OCI-LY7 (cell line): ENCODE results near the gene DOK7. TPM values are rescaled to one million over a fixed set of nuclear protein-coding genes. Genes with fewer than 3 reads are reported as not detected.

Source experiments
- BruUV-seq: library from RNA; stranded (reverse); fragments of 400-500 nt; replicated peaks from 2 replicates; lab custom pipeline; 2021; lab: Mats Ljungman, UMichigan
- CTCF ChIA-PET: fragments of 300-600 bp; sonication (Branson Sonifier 250); formaldehyde crosslinking; loops from one replicate; lab custom pipeline; 2022; ENCODE audit warnings: antibody characterized with exemption; ENCODE audit not compliant: unreplicated experiment; lab: Charles Lee
- POLR2A ChIA-PET: fragments of 300-600 bp; sonication (Branson Sonifier 250); formaldehyde crosslinking; loops from one replicate; lab custom pipeline; 2022; ENCODE audit warnings: antibody characterized with exemption; lab: Charles Lee
- DNase-seq: peaks from one replicate; pipeline ENCODE4 v3.0.0-alpha.2; 2015; ENCODE audit warnings: low spot score
- H2AFZ ChIP-seq: fragments of 200-600 bp; sonication (generic), shearing (Covaris generic); 2 replicates; pipeline ENCODE4 v1.6.1; 2014; ENCODE audit warnings: mild to moderate bottlenecking, antibody characterized with exemption, low read length, moderate library complexity
- H3K27ac ChIP-seq: fragments of 200-600 bp; sonication (generic); 2 replicates; pipeline ENCODE4 v1.5.1; 2014; ENCODE audit warnings: mixed run types, low read depth, mild to moderate bottlenecking, moderate library complexity, low read length, inconsistent platforms; ENCODE audit not compliant: poor library complexity, severe bottlenecking
- H3K36me3 ChIP-seq: fragments of 200-600 bp; sonication (generic); 2 replicates; pipeline ENCODE4 v1.6.1; 2014; ENCODE audit warnings: mild to moderate bottlenecking, antibody characterized with exemption, low read length, moderate library complexity, mixed read lengths; ENCODE audit not compliant: insufficient read depth
- H3K4me1 ChIP-seq: fragments of 200-600 bp; sonication (generic); 2 replicates; pipeline ENCODE4 v1.5.1; 2014; ENCODE audit warnings: mild to moderate bottlenecking, low read length; ENCODE audit not compliant: insufficient read depth, poor library complexity, severe bottlenecking
- H3K4me2 ChIP-seq: fragments of 200-600 bp; sonication (generic); 2 replicates; pipeline ENCODE4 v1.6.1; 2014; ENCODE audit warnings: mild to moderate bottlenecking, low read length
- H3K4me3 ChIP-seq: fragments of 200-600 bp; sonication (generic); 2 replicates; pipeline ENCODE4 v1.5.1; 2014; ENCODE audit warnings: mild to moderate bottlenecking, low read depth, low read length; ENCODE audit not compliant: poor library complexity, severe bottlenecking
- H3K79me2 ChIP-seq: fragments of 200-600 bp; sonication (generic); 2 replicates; pipeline ENCODE4 v1.6.1; 2016; ENCODE audit warnings: low read depth, mild to moderate bottlenecking, low read length, moderate library complexity, mixed read lengths; ENCODE audit not compliant: insufficient read depth
- H3K9me2 ChIP-seq: fragments of 200-600 bp; sonication (generic); 2 replicates; pipeline ENCODE4 v1.6.1; 2016; ENCODE audit warnings: mild to moderate bottlenecking, low read length, mixed read lengths; ENCODE audit not compliant: insufficient read depth
- H3K9me3 ChIP-seq: fragments of 200-600 bp; sonication (generic); 2 replicates; pipeline ENCODE4 v1.6.1; 2014; ENCODE audit warnings: mild to moderate bottlenecking, mixed run types, low read length, mixed read lengths
- H4K20me1 ChIP-seq: fragments of 200-600 bp; sonication (generic); 2 replicates; pipeline ENCODE4 v1.6.1; 2014; ENCODE audit warnings: mild to moderate bottlenecking, antibody characterized with exemption, low read length, moderate library complexity, mixed read lengths; ENCODE audit not compliant: insufficient read depth
- CTCF ChIP-seq: fragments of 200-600 bp; sonication (generic); conservative IDR thresholded peaks from 2 replicates; pipeline ENCODE4 v1.5.1; 2014; ENCODE audit warnings: mild to moderate bottlenecking, antibody characterized with exemption, low read length, moderate library complexity, mixed read lengths
- EZH2phosphoT487 ChIP-seq: fragments of 200-600 bp; sonication (generic); IDR thresholded peaks from 2 replicates; pipeline ENCODE4 v1.6.1; 2018; ENCODE audit warnings: low read depth, borderline replicate concordance, mild to moderate bottlenecking, mixed run types, antibody characterized with exemption, low read length, moderate library complexity, mixed read lengths
- intact Hi-C: fragments of 100-400 bp; cut with micrococcal nuclease; formaldehyde crosslinking; loops from one replicate; pipeline ENCODE4 v1.10.0; 2022; ENCODE audit not compliant: unreplicated experiment
- total RNA-seq, 2 experiments: library from RNA; depleted of rRNA in 1 of 2; stranded (reverse); fragments of >200 nt in 1 of 2; shearing (Covaris generic) in 1 of 2; gene quantifications; 2 replicates each; pipeline ENCODE4 v1.2.3, GENCODE V29; 2014 to 2022

DOK7 gene
- total RNA-seq, 2 experiments from 2014 or later: 1.5 TPM; not detected in 1

GRCh38 chr4:3467601-3468031 lies 4.5 kb downstream of the DOK7 start:
- CTCF ChIA-PET: no interaction called here

GRCh38 chr4:3468154-3468553 lies 5.0 kb downstream of the DOK7 start:
- Histone ChIP-seq H3K36me3 (no peaks in the 10 kb centered on the region), H3K9me2 (no peaks in the 10 kb centered on the region), H3K27ac (no peak overlapping the region), H2AFZ (no peak overlapping the region), H3K9me3 (0 out of 2 replicates have a peak, but pooled peaks cover 3% of the 10 kb centered on the region), H3K4me3 (no peak overlapping the region), H3K4me2 (no peak overlapping the region), H3K4me1 (no peaks in the 10 kb centered on the region), H4K20me1 (no peaks in the 10 kb centered on the region), H3K79me2 (no peaks in the 10 kb centered on the region)
- ChIA-PET POLR2A (no interaction called here), CTCF (no interaction called here)
- TF ChIP-seq CTCF (no peak), EZH2phosphoT487 (no peak)
- intact Hi-C loops: no loop called here
- BruUV-seq: no TSS peak
- DNase-seq: no peak

More at GRCh38 chr4:3467601-3468031, 4.5 kb downstream of the DOK7 start:
- BruUV-seq: no TSS peak
- Histone ChIP-seq H3K9me2 (no peaks in the 10 kb centered on the region), H3K4me1 (no peaks in the 10 kb centered on the region), H3K36me3 (no peaks in the 10 kb centered on the region), H2AFZ (no peak overlapping the region), H3K9me3 (0 out of 2 replicates have a peak, but pooled peaks cover 3% of the 10 kb centered on the region), H3K79me2 (no peaks in the 10 kb centered on the region), H3K4me2 (no peak overlapping the region), H3K27ac (no peak overlapping the region), H4K20me1 (no peaks in the 10 kb centered on the region), H3K4me3 (no peak overlapping the region)
- no peak for DNase-seq
- TF ChIP-seq CTCF: no peak
- TF ChIP-seq EZH2phosphoT487: no peak
- POLR2A ChIA-PET: no interaction called here
- intact Hi-C loops: no loop called here

GRCh38 chr4:3468804-3469203 lies 5.7 kb downstream of the DOK7 start:
- intact Hi-C loops: no loop called here
- no peaks in the 10 kb centered on the region for H3K79me2 ChIP-seq
- H3K9me3 ChIP-seq: 0 out of 2 replicates have a peak, but pooled peaks cover 3% of the 10 kb centered on the region
- BruUV-seq: no TSS peak
- no peak for DNase-seq
- no peak for TF ChIP-seq CTCF
- TF ChIP-seq EZH2phosphoT487: no peak
- CTCF ChIA-PET: no interaction called here
- H3K4me2 ChIP-seq: no peak overlapping the region
- no peaks in the 10 kb centered on the region for H3K9me2 ChIP-seq
- no peak overlapping the region for H3K27ac ChIP-seq
- no peak overlapping the region for H3K4me3 ChIP-seq
- H4K20me1 ChIP-seq: no peaks in the 10 kb centered on the region
- POLR2A ChIA-PET: no interaction called here
- no peaks in the 10 kb centered on the region for H3K36me3 ChIP-seq
- H2AFZ ChIP-seq: no peak overlapping the region
- no peaks in the 10 kb centered on the region for H3K4me1 ChIP-seq
